HUES64 (cell line): Measurements from ENCODE around the gene CHST12.
"Not testable (repeated sequence)": the region's sequence is repeated elsewhere in the genome, so short reads cannot be mapped to it uniquely, and the experiment has no call there.

Experiments used
- H3K27ac ChIP-seq: 2 replicates; pipeline ENCODE4 v1.7.0; 2013; ENCODE audit warnings: low read depth, low read length, inconsistent platforms
- H3K27me3 ChIP-seq: 2 replicates; pipeline ENCODE4 v1.6.1; 2013; ENCODE audit warnings: mild to moderate bottlenecking, low read length; ENCODE audit not compliant: insufficient read depth
- H3K36me3 ChIP-seq: 2 replicates; pipeline ENCODE4 v1.6.1; 2013; ENCODE audit warnings: mild to moderate bottlenecking, low read length; ENCODE audit not compliant: insufficient read depth
- H3K4me1 ChIP-seq: 2 replicates; pipeline ENCODE4 v1.6.1; 2013; ENCODE audit warnings: mild to moderate bottlenecking, low read length, moderate library complexity; ENCODE audit not compliant: insufficient read depth
- H3K4me3 ChIP-seq: 2 replicates; pipeline ENCODE4 v1.5.1; 2013; ENCODE audit warnings: mild to moderate bottlenecking, low read length, moderate library complexity
- H3K9ac ChIP-seq: 2 replicates; pipeline ENCODE4 v1.6.1; 2013; ENCODE audit warnings: mild to moderate bottlenecking, low read depth, low read length
- H3K9me3 ChIP-seq: 2 replicates; pipeline ENCODE4 v1.6.1; 2013; ENCODE audit warnings: low read depth, low read length; ENCODE audit not compliant: insufficient read depth
- WGBS: fragments of 150-250, 120-280 bp; methylation state at CpG from one replicate; pipeline ENCODE4 v1.1.7; 2013; ENCODE audit warnings: missing lambda C conversion rate; 5-methylcytosine and 5-hydroxymethylcytosine counted together

The CHST12 gene

DNA sequence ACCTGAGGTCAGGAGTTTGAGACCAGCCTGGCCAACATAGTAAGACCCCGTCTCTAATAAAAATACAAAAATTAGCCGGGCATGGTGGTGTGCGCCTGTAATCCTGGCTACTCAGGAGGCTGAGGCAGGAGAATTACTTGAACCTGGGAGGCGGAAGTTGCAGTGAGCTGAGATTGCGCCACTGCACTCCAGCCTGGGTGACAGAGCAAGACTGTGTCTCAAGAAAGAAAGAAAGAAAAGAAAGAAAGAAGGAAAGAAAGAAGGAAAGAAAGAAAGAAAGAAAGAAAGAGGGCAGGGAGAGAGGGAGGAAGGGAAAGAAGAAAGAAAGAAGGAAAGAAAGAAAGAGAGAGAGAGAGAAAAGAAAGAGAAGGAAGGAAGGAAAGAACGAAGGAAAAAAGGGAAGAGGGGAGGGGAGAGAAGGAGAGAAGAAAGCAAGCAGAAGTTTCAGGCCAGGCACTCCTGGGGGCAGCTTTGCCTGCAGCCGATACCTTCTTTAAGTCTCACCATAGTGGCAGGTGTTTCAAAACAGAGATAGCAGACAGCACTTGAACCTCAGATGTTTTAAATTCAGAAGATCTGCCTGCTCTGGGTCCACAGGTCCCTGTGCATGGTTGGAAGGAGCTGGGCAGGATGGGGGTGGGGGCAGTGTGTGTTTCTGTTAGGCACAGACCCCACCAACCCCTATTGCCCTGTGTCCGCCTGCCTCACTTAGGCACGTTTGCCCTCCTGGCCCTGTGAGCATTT is 66.2 kb downstream of the CHST12 start:
- not testable (repeated sequence) for H3K9ac ChIP-seq, H3K9me3 ChIP-seq, H3K27ac ChIP-seq, H3K27me3 ChIP-seq, H3K36me3 ChIP-seq, H3K4me1 ChIP-seq, H3K4me3 ChIP-seq
- 87% methylated on average over 9 of the region's 9 CpGs for WGBS

DNA sequence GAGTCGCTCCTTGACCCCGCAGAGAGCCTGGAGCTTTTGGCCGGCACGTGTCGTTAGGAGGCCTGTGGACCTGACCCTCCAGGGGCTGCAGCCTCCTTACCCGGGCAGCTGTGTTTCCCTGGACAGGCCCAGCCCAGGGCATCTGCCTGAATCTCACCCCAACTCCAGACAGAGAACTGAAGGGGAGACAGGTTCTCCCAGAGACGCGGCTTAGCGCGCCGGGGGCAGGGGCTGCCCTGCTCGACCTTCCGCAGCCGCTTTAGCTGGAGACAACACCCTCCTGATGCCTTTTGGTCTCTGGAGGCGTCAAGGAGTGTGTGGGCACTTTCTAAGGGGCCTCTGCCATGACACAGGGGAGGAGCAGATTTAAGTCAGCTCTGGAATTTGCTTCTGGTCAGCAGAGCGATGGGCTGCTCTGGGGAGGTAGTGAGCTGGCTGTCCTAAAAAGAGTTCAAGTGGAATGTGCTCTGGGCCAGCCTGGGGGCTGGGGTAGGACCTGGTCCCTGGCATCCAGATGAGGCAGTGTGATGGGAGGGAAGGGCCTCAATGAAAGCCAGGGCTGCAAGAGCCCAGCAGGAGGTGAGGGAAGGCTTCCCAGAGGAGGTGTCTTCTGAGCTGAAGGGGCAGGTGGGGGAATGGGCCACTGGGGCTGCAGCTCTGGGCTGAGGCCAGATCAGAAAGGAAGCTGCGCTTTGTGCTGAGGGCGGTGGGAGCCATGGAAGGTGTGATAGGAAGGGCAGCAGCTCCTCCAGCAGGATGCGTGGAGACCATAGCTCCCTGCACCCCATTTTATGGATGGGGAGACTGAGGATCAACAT is 67.0 kb downstream of the CHST12 start:
- Histone ChIP-seq H3K36me3 (no peaks in the 10 kb centered on the region), H3K4me1 (peaks cover 8% of the 10 kb centered on the region; the same call in 1 of the 2 replicates), H3K9me3 (no peaks in the 10 kb centered on the region), H3K27ac (no peak overlapping the region), H3K27me3 (no peaks in the 10 kb centered on the region), H3K4me3 (no peak overlapping the region), H3K9ac (no peak overlapping the region)
- WGBS, result 87% methylated on average over 19 of the region's 19 CpGs

DNA sequence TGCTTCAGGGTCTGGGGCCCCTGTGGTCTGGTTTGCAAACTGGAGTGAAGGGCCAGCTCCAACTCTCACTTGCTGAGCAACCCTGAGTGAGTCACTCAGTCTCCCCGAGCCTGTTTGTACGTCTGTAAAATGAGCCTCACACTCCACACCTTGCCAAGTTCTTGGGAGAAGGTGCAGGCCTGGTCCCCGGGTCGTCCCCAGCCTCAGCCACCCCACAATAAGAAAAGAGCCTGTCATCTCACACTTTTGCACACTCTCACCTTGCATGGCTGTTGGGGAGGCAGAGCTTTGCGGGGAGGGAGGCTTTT is 67.6 kb downstream of the CHST12 start:
- WGBS, result 81% methylated on average over 5 of the region's 5 CpGs
- Histone ChIP-seq H3K27ac (peak overlapping the region; percentile 51; the same call in 1 of the 2 replicates), H3K4me1 (peaks cover 8% of the 10 kb centered on the region; the same call in 1 of the 2 replicates)

DNA sequence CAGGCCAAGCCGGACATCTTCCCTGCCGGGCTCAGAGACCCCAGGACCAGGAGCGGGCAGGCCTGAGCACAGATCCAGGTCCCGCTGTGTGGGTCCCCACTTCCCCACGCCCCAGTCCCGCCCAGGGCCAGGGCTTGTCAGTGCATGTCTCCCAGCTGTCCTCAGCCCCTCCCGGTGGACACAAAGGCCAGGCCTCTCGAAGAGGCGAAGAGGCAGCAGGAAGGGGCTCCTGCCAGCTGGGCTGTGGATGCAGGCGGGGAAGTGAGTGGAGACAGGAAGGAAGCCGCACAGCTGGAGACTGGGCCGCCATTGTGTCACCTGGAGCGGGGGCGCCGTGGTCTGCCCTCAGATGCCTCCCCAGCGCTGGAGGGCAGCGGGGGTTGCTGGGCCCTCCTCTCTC is 68.0 kb downstream of the CHST12 start:
- WGBS, result 42% methylated on average over 17 of the region's 17 CpGs
- Histone ChIP-seq H3K27ac (peak overlapping the region; percentile 51; the same call in 1 of the 2 replicates), H3K36me3 (no peaks in the 10 kb centered on the region), H3K9me3 (no peaks in the 10 kb centered on the region), H3K27me3 (no peaks in the 10 kb centered on the region), H3K4me3 (no peak overlapping the region), H3K9ac (no peak overlapping the region), H3K4me1 (peaks cover 8% of the 10 kb centered on the region; the same call in 1 of the 2 replicates)

More for the DNA sequence above, 67.6 kb downstream of the CHST12 start:
- no peak overlapping the region for H3K4me3 ChIP-seq
- H3K27me3 ChIP-seq, result no peaks in the 10 kb centered on the region
- no peaks in the 10 kb centered on the region for H3K9me3 ChIP-seq
- no peaks in the 10 kb centered on the region for H3K36me3 ChIP-seq
- H3K9ac ChIP-seq, result no peak overlapping the region

DNA sequence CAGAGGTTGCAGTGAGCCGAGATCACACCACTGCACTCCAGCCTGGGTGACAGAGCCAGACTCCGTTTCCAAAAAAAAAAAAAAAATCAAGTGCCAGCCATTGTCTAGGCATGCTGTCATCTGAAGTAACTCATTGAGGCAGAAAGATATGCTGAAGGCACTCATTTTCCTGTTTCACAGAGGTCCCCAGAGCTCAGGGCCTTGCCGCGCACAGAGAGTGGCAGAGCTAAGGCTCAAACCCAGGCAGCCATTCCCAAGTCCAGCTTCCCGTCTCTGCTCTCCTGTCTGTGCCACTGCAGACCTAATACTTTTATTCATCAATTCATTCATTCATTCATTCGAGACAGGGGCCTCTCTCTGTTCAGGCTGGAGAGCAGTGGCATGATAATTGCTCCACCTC is 69.3 kb downstream of the CHST12 start:
- Histone ChIP-seq H3K9me3 (no peaks in the 10 kb centered on the region), H3K4me1 (peaks cover 8% of the 10 kb centered on the region; the same call in 1 of the 2 replicates), H3K4me3 (no peak overlapping the region), H3K27me3 (no peaks in the 10 kb centered on the region), H3K27ac (no peak overlapping the region), H3K9ac (no peak overlapping the region), H3K36me3 (no peaks in the 10 kb centered on the region)
- WGBS, result 91% methylated on average over 6 of the region's 6 CpGs

DNA sequence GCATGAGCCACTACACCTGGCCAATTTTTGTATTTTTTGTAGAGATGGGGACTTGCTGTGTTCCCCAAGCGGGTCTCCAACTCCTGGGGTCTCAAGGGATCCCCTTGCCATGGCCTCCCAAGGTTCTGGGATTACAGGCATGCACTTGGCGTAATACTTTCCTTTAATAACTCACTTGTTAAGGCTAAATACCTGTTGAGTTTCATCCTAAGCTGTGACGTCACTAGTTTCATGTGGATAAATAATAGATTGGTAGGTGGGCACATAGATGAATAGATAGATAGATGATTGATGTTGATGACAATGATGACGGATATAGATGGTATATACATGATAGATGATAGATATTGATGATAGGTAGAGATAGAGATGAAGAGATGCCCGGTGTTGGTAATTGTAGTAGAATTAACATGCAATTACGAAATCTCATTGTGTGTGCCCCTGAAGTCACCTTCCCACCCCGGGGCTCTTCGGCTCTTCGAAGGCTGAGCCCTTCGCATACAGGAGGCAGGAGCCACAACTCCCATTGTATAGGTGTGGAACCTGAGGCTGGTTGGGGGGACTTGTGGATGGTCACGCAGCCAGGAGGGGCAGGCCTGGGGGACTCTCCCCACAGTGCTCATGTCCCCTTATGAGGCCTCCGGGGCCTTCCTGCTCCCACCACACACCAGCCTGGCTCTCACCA is 70.2 kb downstream of the CHST12 start:
- WGBS, result 91% methylated on average over 12 of the region's 12 CpGs
- H3K9ac ChIP-seq, result no peak overlapping the region
- no peak overlapping the region for H3K4me3 ChIP-seq
- no peaks in the 10 kb centered on the region for H3K36me3 ChIP-seq
- peaks cover 8% of the 10 kb centered on the region; the same call in 1 of the 2 replicates for H3K4me1 ChIP-seq
- H3K27me3 ChIP-seq, result no peaks in the 10 kb centered on the region
- H3K9me3 ChIP-seq, result no peaks in the 10 kb centered on the region
- H3K27ac ChIP-seq, result no peak overlapping the region

DNA sequence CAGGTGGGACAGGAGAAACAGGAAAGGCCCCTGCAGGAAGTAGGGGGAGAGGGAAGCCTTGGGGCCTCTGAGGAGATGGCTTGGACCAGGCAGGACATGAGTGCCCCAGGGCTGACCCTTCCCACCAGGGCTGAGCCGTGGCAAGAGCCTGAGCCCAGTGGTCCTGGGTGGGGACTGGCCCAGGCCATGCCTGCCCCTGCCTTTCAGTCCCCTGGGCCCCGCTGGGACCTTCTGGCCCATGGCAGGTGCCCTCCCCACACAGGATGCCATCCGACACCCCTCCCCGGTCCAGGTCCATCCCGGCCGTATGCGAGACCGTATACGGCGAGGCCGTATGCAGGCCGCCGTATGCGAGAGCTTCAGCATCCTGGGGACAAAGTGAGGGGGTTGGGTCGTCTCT is 70.8 kb downstream of the CHST12 start:
- H3K4me1 ChIP-seq, result peaks cover 8% of the 10 kb centered on the region; the same call in 1 of the 2 replicates
- 54% methylated on average over 14 of the region's 15 CpGs for WGBS

DNA sequence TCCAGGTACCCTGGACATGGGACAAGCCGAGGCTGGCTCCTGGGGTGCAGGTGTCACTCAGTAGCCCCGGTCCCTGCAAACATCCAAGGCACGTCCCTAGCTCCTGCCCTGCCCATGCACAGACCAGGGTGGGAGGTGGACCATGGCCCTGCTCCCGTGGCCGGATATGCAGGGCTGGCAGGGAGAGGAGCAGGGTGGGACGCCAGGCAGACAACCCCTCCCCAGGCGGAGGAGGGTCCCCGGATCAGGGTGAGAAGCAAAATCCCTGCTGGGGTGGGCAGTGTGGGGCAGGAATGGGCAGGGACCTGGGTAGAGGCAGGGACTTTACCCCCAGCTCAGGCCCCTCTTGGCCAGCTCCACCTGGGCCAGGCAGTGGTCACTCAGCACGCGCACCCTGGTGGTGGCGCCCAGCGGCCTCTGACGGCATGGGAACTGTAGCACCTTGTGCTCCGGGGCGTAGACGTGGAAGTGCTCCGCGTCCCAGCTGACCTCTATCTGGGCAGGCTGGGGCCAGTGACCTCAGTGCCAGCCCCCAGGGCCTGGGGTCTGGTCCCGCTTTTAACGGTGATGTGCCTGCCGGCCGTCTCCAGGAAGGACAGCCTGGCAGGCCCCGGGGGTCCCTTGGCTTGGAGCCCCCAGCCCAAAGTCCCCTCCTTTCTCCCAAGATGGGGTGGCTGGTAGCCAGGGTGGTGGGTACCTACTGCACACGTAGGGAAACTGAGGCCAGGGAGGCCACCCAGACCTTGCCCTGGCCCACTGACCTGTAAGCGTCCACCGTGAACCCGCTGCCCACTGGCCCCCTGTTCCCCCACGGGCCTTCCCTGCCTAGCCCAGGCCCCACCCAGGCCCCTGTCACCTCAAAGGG is 71.6 kb downstream of the CHST12 start:
- Histone ChIP-seq H3K9me3 (no peaks in the 10 kb centered on the region), H3K4me3 (no peak overlapping the region), H3K36me3 (no peaks in the 10 kb centered on the region), H3K27ac (no peak overlapping the region), H3K4me1 (peaks cover 8% of the 10 kb centered on the region; the same call in 1 of the 2 replicates), H3K27me3 (no peaks in the 10 kb centered on the region), H3K9ac (no peak overlapping the region)
- WGBS, result 87% methylated on average over 27 of the region's 28 CpGs

More for the DNA sequence above, 70.8 kb downstream of the CHST12 start:
- no peaks in the 10 kb centered on the region for H3K9me3 ChIP-seq
- no peaks in the 10 kb centered on the region for H3K36me3 ChIP-seq
- no peak overlapping the region for H3K9ac ChIP-seq
- no peak overlapping the region for H3K27ac ChIP-seq
- H3K4me3 ChIP-seq, result no peak overlapping the region
- no peaks in the 10 kb centered on the region for H3K27me3 ChIP-seq

DNA sequence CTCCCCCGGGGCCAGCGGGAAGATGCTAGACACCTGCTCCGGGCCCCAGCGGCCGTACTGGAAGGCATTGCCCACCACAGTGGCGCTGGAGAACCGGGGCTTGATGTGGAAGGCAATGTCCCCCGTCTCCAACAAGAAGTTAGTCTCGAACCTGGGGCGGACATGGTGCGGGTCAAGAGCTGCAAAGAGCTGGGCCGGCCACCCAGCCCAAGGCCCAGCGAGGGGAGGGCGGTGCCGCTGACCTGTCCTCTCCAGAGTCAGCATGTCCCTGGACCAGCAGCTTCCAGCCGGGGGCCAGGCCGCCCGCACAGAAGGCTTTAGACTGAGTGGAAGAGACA is 72.2 kb downstream of the CHST12 start:
- H3K27ac ChIP-seq, result no peak overlapping the region
- H3K36me3 ChIP-seq, result no peaks in the 10 kb centered on the region
- H3K9ac ChIP-seq, result no peak overlapping the region
- H3K4me3 ChIP-seq, result no peak overlapping the region
- 97% methylated on average over 18 of the region's 18 CpGs for WGBS
- no peaks in the 10 kb centered on the region for H3K27me3 ChIP-seq
- no peaks in the 10 kb centered on the region for H3K9me3 ChIP-seq
- peaks cover 8% of the 10 kb centered on the region; the same call in 1 of the 2 replicates for H3K4me1 ChIP-seq

DNA sequence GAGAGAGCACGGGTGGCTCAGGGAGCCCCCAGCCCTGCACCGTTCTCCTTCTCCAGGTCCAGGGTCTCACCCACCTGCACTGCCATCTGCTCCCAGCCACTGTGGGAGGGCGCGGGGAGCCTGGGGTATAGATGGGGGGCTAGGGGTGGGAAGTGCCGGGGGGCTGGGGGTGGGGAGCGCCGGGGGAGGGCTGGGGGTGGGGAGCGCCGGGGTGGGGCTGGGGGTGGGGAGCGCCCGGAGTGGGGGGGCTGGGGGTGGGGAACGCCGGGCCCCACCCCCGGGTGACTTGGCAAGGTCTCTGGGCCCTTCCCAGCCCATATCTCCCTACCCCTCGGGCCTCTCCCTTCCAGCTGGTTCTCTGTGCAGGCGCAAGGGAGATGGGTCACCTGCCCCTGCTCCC is 72.9 kb downstream of the CHST12 start, which contains the start of gene GRIFIN:
TSS of gene GRIFIN (minus strand) at position 101 of the 400 bp plus-strand sequence. CDS start at position 86, 15 bp downstream.
- Histone ChIP-seq H3K27ac (no peak within 1 kb of the TSS), H3K27me3 (no peaks in the 10 kb centered on the region), H3K4me1 (peaks cover 8% of the 10 kb centered on the region; the same call in 1 of the 2 replicates), H3K36me3 (no peaks in the 10 kb centered on the region), H3K9ac (no peak within 1 kb of the TSS), H3K4me3 (no peak within 1 kb of the TSS), H3K9me3 (no peaks in the 10 kb centered on the region)
- 87% methylated on average over 7 of the region's 16 CpGs for WGBS
